HCEC 1CT (cell line): Measurements from ENCODE around the gene ARHGAP12.
"Not testable (repeated sequence)": the region's sequence is repeated elsewhere in the genome, so short reads cannot be mapped to it uniquely, and the experiment has no call there.

Source experiments
- DNase-seq: peaks from one replicate; pipeline ENCODE4 v3.0.0-alpha.2; 2017

The ARHGAP12 gene, protein sequence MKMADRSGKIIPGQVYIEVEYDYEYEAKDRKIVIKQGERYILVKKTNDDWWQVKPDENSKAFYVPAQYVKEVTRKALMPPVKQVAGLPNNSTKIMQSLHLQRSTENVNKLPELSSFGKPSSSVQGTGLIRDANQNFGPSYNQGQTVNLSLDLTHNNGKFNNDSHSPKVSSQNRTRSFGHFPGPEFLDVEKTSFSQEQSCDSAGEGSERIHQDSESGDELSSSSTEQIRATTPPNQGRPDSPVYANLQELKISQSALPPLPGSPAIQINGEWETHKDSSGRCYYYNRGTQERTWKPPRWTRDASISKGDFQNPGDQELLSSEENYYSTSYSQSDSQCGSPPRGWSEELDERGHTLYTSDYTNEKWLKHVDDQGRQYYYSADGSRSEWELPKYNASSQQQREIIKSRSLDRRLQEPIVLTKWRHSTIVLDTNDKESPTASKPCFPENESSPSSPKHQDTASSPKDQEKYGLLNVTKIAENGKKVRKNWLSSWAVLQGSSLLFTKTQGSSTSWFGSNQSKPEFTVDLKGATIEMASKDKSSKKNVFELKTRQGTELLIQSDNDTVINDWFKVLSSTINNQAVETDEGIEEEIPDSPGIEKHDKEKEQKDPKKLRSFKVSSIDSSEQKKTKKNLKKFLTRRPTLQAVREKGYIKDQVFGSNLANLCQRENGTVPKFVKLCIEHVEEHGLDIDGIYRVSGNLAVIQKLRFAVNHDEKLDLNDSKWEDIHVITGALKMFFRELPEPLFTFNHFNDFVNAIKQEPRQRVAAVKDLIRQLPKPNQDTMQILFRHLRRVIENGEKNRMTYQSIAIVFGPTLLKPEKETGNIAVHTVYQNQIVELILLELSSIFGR

DNA sequence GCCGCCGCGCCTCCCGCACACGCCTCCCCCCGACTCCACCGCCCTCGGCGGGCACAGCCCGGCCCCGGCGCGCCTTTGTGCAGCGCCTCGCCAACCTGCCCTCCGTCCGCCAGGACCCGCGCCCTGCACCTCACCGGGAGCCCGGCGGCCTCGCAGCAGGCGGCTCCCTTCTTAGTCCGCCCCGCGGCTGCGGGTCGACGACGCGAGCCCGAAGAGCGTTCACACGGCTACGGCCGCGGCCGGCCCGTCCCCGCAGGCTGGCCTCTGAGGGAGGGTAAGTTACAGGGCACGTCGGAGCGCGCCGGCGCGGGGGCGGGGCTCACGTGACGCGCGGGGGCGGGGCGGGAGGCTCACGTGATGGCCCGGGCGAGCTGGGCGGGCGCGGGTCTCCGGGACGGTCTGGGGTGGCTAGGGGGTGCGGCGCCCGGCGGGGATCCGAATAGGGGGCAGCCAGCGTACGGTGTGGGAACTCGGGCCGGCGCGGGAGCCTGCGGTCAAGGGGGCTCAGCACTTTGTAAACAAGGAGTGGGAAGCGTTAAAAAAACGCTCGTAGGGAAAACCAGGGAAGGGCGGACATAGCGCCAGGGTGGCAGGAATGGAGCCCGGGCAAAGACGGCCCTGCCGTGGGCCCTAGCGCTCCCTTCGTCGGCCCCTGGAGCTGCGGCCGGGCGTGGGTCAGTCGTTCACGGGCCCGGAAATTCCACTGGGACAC lies at the start of gene ARHGAP12:
Gene ARHGAP12, minus strand, starts transcription at position 283 of the 712 bp plus-strand sequence. CDS start 19,976 bp downstream, outside the sequence.
- peak; percentile 81 for DNase-seq

DNA sequence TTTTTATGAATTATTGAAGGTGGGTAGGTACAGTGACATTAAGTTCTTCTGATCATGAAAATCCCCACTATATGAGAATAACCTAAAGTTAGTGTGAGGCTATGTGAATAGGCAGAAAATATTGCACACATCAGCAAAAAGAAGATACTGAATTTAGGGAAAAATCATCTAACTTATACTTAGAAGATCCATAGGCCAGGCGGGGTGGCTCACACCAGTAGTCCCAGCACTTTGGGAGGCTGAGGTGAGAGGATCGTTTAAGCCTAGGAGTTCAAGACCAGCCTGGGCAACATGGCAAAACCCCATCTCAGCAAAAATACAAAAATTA lies 49.5 kb upstream of the ARHGAP12 start:
- DNase-seq: no peak

DNA sequence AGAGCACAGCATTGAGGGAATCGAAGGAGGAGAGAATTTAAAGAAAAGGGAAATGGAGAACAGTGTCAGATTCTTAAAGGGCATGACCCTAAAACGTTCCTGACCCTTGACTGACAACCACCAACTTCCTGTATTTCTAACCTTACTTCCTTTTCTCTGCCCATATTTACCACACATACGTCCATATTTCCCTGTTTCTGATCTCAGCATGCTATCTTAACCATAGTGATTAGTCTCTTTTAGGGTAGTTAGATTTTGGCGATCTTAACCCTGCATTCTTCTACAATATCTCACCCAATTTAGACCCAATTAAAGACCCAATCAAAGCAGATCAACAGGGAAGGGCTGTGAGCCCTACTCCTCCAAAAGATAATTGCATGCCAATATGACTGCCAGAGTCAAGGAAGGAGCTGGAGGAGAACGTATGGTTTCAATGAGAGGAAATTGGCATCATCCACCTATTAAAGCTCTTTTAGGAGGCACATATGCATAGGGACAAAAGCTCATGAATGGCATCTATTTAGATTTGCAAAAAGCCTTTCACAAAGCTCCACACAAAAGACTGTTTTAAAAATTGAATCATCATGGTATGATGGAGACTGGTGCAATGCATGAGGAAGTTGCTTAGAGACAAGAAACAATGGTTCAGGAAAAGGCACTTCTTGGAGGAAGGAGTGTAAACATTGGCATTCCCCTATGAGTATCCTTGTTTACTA lies 49.0 kb upstream of the ARHGAP12 start:
- peak; percentile 53 for DNase-seq

DNA sequence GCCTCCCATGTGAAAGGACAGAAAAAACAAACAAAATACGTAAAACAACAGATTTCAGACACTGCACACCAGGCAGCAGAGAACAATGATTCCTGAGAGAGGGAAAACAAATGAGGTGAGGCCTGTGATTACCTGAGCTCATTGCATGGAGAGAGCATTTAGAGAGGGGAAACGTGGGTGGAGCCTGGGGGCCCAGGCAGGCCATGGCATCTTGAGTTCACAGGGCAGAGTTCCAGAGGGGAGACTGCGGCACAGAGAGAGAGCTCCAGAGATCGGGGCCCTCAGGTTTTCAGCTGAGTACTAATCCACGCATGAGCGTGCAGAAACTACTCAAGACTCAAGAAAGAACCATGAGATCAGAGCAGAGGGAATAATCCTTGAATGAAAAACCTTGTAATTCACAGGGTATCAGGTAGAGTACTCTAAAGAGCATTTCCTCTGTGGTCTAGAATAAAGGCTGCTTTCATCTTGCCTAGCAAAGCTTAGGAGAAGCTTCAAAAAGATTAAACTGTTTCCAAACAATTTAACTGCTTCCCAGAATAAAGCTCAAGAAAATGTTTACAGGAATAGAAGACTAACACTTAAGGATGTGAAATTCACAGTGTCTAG lies 46.6 kb upstream of the ARHGAP12 start:
- no peak for DNase-seq

DNA sequence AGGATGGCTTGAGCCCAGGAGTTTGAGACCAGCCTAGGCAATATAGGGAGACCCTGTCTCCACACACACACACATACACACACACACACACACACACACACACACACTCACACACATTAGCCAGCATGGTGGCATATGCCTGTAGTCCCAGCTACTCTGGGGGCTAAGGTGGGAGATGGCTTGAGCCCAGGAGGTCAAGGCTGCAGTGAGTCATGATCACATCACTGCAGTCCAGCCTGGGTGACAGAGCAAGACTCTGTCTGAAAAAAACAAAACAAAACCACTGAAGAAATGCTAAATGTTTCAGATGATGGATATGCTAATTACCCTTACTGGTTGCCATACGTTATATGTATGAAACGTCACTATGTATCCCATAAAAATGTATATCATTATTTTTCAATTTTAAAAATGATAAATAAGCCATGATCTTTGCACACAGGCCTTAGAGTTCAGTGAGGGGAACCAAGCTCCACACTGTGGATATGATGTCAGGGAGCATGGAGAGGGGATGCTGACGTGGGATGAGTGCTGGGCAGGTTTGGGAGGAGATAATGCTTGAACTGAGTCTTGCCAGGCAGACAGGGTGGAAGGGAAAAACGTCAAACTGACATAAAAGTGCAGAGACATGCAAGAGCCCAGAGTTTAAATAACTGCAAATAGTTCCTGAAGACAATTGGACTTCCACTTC lies 45.9 kb upstream of the ARHGAP12 start:
- DNase-seq: peak; percentile 18

DNA sequence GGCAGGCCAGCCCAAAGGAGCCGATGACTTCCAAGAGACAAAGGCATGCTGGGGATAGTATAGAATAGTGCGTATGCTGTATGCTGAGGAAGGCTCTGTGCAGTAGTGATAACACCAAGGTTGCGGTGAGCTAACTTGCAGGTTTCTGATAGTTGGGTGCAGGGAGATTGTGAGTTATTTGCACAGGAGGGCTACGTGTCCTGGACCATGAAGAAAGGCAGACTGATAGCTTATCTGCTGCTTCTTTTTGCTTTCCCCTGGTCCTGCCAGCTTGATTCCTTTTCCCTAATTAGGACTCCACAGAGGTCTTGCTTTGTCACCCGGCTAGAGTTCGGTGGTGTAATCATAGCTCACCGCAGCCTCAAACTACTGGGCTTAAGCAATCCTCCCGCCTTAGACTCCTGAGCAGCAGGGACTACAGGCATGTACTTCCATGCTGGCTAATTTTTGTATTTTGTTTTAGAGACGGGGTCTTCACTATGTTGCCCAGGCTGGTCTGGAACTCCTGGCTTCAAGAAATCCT lies 43.9 kb upstream of the ARHGAP12 start:
- no peak for DNase-seq

DNA sequence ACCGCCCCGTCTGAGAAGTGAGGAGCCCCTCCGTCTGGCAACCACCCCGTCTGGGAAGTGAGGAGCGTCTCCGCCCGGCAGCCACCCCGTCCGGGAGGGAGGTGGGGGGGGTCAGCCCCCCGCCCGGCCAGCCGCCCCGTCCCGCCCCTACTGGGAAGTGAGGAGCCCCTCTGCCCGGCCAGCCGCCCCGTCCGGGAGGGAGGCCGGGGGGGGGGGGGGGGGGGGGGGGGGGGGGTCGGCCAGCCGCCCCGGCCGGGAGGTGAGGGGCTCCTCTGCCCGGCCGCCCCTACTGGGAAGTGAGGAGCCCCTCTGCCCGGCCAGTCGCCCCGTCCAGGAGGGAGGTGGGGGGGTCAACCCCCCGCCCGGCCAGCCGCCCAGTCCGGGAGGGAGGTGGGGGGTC lies 41.2 kb upstream of the ARHGAP12 start:
- not testable (repeated sequence) for DNase-seq

DNA sequence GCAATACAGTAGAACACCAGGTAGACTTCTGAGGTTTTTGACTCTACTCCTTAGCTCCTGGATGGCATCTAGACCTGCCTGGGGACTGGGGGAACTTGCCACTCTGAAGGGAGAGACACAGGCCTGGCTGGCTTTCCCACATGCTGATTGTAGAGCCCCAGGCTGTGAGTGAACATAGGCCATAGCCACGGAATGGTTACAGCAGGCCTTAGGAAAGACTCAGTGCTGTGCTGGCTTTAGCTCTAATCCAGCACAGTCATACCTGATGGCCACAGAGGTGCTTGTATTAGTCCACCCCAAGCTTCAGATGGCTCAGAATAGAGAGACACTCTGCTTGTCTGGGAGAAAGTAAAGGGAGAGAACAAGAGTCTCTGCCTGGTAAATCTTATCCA lies 35.0 kb upstream of the ARHGAP12 start:
- no peak for DNase-seq

DNA sequence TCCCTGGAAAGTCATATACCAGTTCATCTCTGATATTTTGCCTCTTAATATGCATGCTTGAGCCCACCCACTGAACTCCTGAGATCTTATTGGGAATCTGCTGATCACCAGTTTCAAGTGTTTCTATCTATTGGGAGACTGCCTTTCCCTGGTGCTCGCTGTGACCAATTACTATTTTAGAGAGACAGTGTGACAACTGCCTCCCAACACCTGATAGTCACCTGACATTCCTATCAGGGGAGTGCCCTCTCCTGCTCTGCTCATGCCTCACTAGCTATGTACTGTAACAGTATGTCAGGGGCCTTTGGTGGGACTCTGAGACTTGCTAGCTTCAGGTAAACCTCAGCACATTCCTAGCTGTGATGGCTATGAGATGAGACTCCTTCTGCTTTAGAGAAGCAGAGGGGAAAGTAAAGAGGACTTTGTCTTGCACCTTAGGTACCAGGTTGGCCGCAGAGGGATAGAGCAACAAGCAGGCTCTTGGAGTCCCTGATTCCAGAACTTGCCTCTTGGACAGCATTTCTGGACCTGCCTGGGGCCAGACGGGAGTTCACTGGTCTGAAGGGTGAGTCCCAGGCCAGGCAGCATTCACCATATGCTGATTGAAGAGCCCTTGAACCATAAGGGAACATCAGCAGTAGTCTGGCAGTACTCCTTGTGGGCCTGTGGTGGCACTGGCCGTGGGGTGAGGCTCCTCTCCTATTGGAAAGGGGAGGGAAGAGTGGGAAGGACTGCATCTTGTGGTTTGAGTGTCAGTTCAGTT lies 34.4 kb upstream of the ARHGAP12 start:
- no peak for DNase-seq

DNA sequence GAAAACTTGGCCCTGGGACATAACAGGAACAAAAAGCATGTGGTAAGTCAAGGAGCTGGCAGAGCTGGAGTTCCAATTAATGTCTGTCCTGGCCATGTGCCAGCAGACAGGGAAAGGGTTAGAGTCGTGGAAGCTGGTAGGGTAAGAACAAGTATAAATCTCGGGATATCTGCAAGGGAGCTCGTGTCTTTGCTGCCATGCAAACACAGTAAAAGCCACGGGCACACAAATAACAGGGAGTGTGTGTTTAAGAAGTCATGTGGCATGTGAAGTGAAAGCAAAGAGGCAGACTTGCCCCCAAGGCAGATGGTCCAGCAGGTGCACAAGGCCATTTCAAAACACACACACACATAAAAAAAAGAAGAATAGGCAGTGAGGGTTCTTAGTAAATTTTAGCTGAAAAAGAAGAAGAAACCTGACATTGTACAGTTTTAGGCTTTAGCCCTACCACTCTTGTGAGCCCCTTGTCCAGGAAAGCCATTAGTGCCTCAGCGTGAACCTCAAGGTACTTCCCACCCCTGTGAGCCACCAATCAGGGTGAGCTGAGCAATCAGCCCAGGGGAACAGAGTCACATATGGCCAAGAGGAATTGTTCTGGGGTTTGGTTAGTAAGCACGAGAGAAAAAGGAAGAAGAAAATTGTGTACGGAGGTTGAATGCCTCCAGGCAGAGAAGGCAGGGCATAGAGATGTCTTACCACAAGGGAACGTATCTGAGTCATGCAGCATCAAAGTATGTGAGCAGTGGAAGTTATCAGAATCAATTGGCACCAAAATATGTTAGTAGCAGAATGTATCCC lies 32.8 kb upstream of the ARHGAP12 start:
- peak; percentile 28 for DNase-seq

DNA sequence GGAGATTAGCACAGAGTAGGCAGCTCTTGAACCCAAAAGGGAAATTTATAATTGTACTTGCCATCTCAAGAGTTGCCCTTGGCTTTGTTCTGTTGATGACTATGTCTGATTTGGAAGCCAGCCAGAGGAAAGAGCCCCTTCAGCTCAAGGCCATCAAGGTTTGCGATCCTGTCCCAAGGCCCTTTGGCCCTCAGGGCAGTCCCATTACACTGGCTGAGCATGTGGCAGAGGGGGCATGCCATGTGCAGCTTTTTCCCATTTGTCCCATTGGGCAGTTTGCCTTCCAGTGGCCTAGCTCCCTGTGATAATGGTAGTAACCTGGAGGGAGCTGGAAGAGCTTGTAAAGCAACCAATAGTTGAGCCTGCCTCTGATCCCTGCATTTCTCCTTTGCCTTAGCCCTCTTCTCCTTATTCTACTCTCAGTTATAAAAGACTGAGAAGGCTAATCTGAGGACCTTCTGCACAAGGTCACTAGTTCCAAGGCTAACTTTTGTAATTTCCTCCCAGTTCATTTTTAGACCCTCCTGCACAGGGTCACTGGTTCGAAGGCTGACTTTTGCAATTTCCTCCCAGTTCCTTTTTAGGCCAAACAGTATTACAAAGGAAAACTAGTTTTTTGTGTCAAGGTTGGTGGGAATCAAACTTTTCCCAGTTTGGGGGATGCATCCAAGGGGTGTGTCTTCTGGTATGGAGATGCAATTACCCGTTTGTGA lies 31.0 kb upstream of the ARHGAP12 start:
- no peak for DNase-seq

DNA sequence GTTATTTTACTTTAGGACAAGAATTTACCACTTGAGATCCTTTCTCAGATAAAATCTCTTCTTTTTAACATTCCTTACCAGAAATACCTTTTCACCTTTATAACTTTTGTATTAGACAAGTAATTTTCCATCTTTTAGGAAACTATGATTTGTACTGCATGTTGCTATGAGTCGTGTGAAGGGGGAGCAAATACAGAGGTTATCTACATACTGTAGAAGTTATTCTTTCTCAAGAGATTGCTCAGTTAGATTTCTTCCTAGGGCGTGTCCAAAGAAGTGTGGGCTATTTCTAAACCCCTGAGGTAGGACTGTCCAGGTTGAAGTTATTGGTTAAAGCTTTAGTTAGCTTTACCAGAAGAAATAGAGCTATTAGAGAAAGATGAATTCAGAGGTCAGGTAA lies 30.2 kb upstream of the ARHGAP12 start:
- DNase-seq: no peak

DNA sequence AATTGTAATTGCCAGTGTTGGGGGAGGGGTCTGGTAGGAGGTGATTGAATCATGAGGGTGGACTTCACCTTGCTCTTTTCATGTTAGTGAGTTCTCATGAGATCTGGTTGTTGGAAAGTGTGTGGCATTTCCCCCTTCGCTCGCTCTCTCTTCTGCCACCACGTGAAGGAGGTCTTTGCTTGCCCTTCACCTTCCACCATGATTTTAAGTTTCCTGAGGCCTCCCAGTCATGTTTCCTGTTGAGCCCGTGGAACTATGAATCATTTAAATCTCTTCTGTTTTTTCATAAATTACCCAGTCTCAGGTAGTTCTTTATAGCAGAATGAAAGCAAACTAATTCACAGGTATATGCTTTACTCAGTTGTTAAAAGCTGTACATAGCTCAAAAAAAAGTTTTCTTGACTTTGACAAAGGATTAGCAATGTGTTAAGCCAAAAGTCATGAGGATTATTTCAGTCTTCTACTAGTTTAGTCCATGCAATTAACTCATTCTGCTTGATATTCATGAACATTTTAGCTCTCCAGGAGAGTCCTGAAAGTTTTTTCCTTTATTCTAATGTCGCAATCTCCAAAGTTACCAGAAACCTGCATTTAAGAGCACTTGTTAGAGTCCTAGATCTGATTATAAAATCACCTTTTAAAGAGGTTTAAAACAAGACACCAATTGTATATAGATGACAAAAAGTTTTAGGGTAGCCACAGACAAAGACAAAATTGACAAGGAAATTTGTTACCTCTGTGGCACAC lies 27.7 kb upstream of the ARHGAP12 start:
- no peak for DNase-seq

DNA sequence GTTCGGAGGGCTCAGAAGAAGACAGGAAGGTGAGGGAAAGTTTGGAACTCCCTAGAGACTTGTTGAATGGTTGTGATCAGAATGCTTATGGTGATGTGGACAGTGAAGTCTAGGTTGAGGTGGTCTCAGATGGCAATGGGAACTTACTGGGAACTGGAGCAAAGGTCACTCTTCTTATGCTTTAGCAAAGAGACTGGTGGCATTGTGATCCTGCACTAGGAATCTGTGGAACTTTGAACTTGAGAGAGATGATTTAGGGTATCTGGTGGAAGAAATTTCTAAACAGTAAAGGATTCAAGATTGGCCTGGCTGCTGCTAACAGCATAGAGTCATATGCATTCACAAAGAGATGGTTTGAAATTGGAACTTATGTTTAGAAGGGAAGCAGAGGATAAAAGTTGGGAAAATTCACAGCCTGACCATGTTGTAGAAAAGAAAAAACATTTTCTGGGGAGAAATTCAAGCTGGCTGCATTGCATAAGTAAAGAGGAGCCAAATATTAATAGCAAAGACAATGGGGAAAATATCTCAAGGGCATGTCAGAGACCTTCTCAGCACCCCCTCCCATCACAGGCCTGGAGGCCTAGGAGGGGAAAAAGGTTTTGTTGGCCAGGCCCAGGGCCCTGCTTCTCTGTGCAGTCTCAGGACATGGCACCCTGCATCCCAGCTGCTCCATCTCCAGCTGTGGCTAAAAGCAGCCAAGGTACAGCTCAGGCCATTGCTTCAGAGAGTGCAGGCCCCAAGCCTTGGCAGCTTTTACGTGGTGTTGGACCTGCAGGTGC lies 26.0 kb upstream of the ARHGAP12 start:
- no peak for DNase-seq

DNA sequence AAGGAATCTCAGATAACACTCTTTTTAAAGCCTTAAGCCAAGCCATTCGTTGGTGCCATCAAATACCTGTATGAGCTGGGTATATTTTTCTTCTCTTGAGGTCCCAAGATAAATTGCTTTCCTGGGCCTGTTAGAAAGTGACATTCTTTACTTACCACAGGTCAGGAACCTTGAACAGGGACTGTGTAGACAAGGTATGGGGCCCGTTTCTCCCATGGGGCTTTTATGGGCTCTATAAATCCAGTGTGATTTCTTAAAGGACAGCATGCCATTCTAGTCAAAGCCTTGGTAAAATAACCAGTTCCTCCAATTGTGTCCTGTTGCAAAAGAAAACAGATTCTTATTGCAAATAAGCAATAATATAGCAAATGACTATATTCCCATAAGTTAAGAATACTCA lies 24.8 kb upstream of the ARHGAP12 start:
- DNase-seq: no peak

DNA sequence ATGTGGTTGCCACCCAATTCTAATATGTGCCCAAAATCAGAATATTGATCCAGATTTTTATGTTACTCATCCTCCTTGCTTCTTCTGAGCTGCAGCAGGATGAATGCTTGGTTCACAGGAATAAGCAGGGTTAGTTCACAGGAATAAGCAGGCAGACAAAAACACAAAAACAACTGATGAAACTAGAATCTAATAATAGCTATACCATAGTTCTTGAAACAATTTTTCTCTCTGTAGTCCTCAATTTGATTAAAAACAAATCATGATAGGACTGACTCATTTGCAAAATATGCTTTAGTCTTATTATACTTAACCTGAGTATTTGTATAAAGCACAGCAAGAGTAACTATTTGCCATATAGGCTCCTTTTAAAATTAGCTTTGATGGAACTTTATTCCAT lies 24.4 kb upstream of the ARHGAP12 start:
- DNase-seq: peak; percentile 21

DNA sequence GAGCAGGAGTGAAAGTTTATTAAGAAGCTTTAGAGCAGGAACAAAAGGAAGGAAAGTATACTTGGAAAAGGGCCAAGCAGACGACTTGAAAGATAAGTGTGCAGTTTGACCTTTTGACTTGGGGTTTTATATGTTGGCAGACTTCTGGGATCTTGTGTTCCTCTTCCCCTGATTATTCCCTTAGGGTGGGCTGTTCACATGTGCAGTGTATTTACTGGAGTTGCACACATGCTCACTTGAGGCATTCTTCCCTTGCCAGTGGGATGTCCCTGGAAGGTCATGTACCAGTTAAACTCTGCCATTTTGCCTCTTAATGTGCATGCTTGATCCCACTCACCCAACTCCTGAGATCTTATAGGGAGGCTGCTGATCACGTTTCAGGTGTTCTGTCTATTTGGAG lies 23.4 kb upstream of the ARHGAP12 start:
- no peak for DNase-seq

DNA sequence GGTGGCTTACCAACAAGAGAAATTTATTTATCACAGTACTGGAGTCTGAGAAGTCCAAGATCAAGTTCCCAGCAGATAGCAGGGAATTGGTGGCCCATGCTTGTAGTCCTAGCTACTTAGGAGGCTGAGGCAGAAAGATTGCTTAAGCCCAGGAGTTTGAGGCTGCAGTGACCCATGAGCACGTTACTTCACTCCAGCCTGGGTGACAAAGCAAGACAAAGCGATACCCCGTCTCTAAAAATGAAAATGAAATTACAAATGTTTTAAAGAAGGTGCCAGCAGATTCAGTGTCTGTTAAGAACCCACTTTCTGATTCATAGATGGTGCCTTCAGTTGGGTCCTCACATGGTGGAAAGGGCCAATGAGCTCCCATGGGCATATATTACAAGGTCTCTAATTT lies 20.6 kb upstream of the ARHGAP12 start:
- DNase-seq: no peak
